ENCODE data around the gene APAF1. TPM values are rescaled to one million over a fixed set of nuclear protein-coding genes. Genes with fewer than 3 reads are reported as not detected.
"Not testable (repeated sequence)": the region's sequence is repeated elsewhere in the genome, so short reads cannot be mapped to it uniquely, and the experiment has no call there.

APAF1 gene
- total RNA-seq, 2 donors from 2014 or later, result 3.9 to 5.3 TPM

- no peak overlapping the region for H3K27ac ChIP-seq
- TF ChIP-seq CTCF (IDR thresholded peaks at IDR 0.05), result no peak
- H3K27me3 ChIP-seq, result no peaks in the 10 kb centered on the region
- H3K4me1 ChIP-seq, result peaks cover 0 to 8% of the 10 kb centered on the region in 2 donors
- H3K36me3 ChIP-seq, result no peaks in the 10 kb centered on the region
- H3K9me3 ChIP-seq, result no peaks in the 10 kb centered on the region
- DNase-seq (ENCODE audit: low spot score), result no peak
- H3K4me3 ChIP-seq, result no peak overlapping the region
Measured at GRCh38 chr12:98639491-98639890, 5.6 kb upstream of the APAF1 start.

- H3K4me3 ChIP-seq, H3K27me3 ChIP-seq: not testable (repeated sequence)
- peaks cover 0 to 15% of the 10 kb centered on the region in 2 donors for H3K4me1 ChIP-seq
Measured at GRCh38 chr12:98642801-98643200, 2.3 kb upstream of the APAF1 start.

GRCh38 chr12:98644433-98644711 lies 718 bp upstream of the APAF1 start:
- Histone ChIP-seq H3K27ac (peak overlapping the region; percentile 88 to 91), H3K4me3 (peak overlapping the region; percentile 93 to 99), H3K9me3 (no peaks in the 10 kb centered on the region), H3K4me1 (peaks cover 0 to 15% of the 10 kb centered on the region in 2 donors), H3K27me3 (no peaks in the 10 kb centered on the region), H3K36me3 (no peaks in the 10 kb centered on the region)
- DNase-seq (ENCODE audit: low spot score), result no peak
- no peak for TF ChIP-seq CTCF (IDR thresholded peaks at IDR 0.05)

More at GRCh38 chr12:98642801-98643200, 2.3 kb upstream of the APAF1 start:
- H3K27ac ChIP-seq; H3K9me3 ChIP-seq; DNase-seq (ENCODE audit: low spot score); H3K36me3 ChIP-seq: not testable (repeated sequence)

GRCh38 chr12:98645572-98646067 lies 530 bp downstream of the APAF1 start:
- peak overlapping the region; percentile 93 to 99 for H3K4me3 ChIP-seq
- DNase-seq (ENCODE audit: low spot score), result peak; percentile 61

GRCh38 chr12:98646294-98647090 lies 1.4 kb downstream of the APAF1 start:
- peak in 1 of 2 donors; percentile 15 for TF ChIP-seq CTCF (IDR thresholded peaks at IDR 0.05)
- peak overlapping the region in 1 of 2 donors; percentile 91 for H3K27ac ChIP-seq
- H3K27me3 ChIP-seq, result no peaks in the 10 kb centered on the region
- H3K9me3 ChIP-seq, result no peaks in the 10 kb centered on the region
- peak overlapping the region; percentile 93 to 99 for H3K4me3 ChIP-seq
- H3K36me3 ChIP-seq, result peaks cover 7% of the 10 kb centered on the region
- H3K4me1 ChIP-seq, result peaks cover 0 to 15% of the 10 kb centered on the region in 2 donors
- DNase-seq (ENCODE audit: low spot score), result no peak

More at GRCh38 chr12:98645572-98646067, 530 bp downstream of the APAF1 start:
- peaks cover 7% of the 10 kb centered on the region for H3K36me3 ChIP-seq
- peaks cover 0 to 15% of the 10 kb centered on the region in 2 donors for H3K4me1 ChIP-seq
- peak overlapping the region; percentile 88 to 91 for H3K27ac ChIP-seq
- TF ChIP-seq CTCF (IDR thresholded peaks at IDR 0.05), result no peak
- no peaks in the 10 kb centered on the region for H3K9me3 ChIP-seq
- no peaks in the 10 kb centered on the region for H3K27me3 ChIP-seq

GRCh38 chr12:98651328-98651727 lies 6.2 kb downstream of the APAF1 start:
- Histone ChIP-seq H3K27me3 (no peaks in the 10 kb centered on the region), H3K4me1 (peaks cover 0 to 5% of the 10 kb centered on the region in 2 donors), H3K36me3 (peaks cover 16% of the 10 kb centered on the region), H3K27ac (no peak overlapping the region), H3K4me3 (no peak overlapping the region), H3K9me3 (no peaks in the 10 kb centered on the region)
- TF ChIP-seq CTCF (IDR thresholded peaks at IDR 0.05), result no peak
- no peak for DNase-seq (ENCODE audit: low spot score)
